ENCODE results near the gene HYKK.

Gene HYKK

DNA sequence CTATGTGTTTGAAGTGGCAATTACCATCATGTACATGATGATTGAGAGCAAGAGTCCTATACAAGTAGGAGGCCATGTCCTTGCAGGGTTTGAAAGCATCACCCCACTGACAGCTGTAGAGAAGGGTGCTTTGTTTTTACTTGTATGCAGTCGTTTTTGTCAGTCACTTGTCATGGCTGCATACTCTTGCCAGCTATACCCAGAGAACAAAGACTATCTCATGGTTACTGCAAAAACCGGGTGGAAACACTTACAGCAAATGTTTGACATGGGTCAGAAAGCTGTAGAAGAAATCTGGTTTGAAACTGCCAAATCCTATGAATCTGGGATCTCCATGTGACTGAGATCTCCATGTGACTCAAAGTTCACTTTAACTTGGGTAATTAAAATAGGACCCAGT lies 26.0 kb downstream of the HYKK start:
- no peaks in the 10 kb centered on the region for H3K9me3 ChIP-seq (ENCODE audit: insufficient read depth, low read length)
- no peak overlapping the region for H3K4me3 ChIP-seq (ENCODE audit: insufficient read depth, low read length, poor library complexity, severe bottlenecking)
- H3K27me3 ChIP-seq (ENCODE audit: low read length) = no peaks in the 10 kb centered on the region
- no peak overlapping the region for H3K27ac ChIP-seq (ENCODE audit: low read depth, low read length)
- no peaks in the 10 kb centered on the region for H4K20me1 ChIP-seq (ENCODE audit: low read depth, low read length)
- no peaks in the 10 kb centered on the region for H3K9me2 ChIP-seq (replicated peaks; ENCODE audit: insufficient read depth, low read length)
- H3K9ac ChIP-seq (ENCODE audit: low read length) = no peak overlapping the region
- no peaks in the 10 kb centered on the region for H3K36me3 ChIP-seq (ENCODE audit: low read length)
- H3K4me2 ChIP-seq (ENCODE audit: low read depth, low read length, poor library complexity, severe bottlenecking) = no peak overlapping the region
- no peak for TF ChIP-seq EZH2phosphoT487 (conservative IDR thresholded peaks at IDR 0.05; ENCODE audit: low read length)
- TF ChIP-seq, protein P1, sequence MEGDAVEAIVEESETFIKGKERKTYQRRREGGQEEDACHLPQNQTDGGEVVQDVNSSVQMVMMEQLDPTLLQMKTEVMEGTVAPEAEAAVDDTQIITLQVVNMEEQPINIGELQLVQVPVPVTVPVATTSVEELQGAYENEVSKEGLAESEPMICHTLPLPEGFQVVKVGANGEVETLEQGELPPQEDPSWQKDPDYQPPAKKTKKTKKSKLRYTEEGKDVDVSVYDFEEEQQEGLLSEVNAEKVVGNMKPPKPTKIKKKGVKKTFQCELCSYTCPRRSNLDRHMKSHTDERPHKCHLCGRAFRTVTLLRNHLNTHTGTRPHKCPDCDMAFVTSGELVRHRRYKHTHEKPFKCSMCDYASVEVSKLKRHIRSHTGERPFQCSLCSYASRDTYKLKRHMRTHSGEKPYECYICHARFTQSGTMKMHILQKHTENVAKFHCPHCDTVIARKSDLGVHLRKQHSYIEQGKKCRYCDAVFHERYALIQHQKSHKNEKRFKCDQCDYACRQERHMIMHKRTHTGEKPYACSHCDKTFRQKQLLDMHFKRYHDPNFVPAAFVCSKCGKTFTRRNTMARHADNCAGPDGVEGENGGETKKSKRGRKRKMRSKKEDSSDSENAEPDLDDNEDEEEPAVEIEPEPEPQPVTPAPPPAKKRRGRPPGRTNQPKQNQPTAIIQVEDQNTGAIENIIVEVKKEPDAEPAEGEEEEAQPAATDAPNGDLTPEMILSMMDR (IDR thresholded peaks at IDR 0.05; ENCODE audit: insufficient read depth, low read length, poor library complexity, severe bottlenecking) = no peak
- no peaks in the 10 kb centered on the region for H3K79me2 ChIP-seq (ENCODE audit: insufficient read depth, low read length)
- H3F3A ChIP-seq (ENCODE audit: insufficient read depth) = no peaks in the 10 kb centered on the region
- no peak overlapping the region for H2AFZ ChIP-seq (ENCODE audit: low read depth, low read length, severe bottlenecking)

DNA sequence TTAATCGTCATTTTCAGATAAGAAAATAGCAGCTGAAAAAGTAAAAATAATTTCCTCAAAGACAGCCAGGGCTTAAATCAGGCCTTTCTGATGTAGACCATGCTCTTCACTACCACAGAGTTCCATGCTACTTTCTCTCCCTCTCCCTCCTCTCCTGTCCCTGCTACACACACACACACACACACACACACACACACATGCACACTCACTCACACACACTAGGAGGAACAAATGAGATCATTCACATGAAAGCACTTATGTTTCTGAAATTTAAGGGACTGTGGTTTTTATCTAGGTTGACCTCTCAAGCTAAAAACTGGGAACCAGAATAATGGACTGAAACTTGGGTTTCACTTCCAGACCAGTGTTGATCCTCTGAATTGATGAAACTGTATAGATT lies 28.8 kb downstream of the HYKK start:
- Histone ChIP-seq H3K9ac (ENCODE audit: low read length) (no peak overlapping the region), H3K27me3 (ENCODE audit: low read length) (no peaks in the 10 kb centered on the region), H3K9me2 (replicated peaks; ENCODE audit: insufficient read depth, low read length) (no peaks in the 10 kb centered on the region), H3F3A (ENCODE audit: insufficient read depth) (no peaks in the 10 kb centered on the region), H3K9me3 (ENCODE audit: insufficient read depth, low read length) (no peaks in the 10 kb centered on the region), H3K4me2 (ENCODE audit: low read depth, low read length, poor library complexity, severe bottlenecking) (no peak overlapping the region), H3K79me2 (ENCODE audit: insufficient read depth, low read length) (peaks cover 9% of the 10 kb centered on the region), H3K27ac (ENCODE audit: low read depth, low read length) (no peak overlapping the region), H4K20me1 (ENCODE audit: low read depth, low read length) (no peaks in the 10 kb centered on the region), H3K4me3 (ENCODE audit: insufficient read depth, low read length, poor library complexity, severe bottlenecking) (no peak overlapping the region), H3K36me3 (ENCODE audit: low read length) (no peaks in the 10 kb centered on the region), H2AFZ (ENCODE audit: low read depth, low read length, severe bottlenecking) (no peak overlapping the region)
- no peak for TF ChIP-seq EZH2phosphoT487 (conservative IDR thresholded peaks at IDR 0.05; ENCODE audit: low read length)
- TF ChIP-seq, protein P1 (IDR thresholded peaks at IDR 0.05; ENCODE audit: insufficient read depth, low read length, poor library complexity, severe bottlenecking) = no peak

DNA sequence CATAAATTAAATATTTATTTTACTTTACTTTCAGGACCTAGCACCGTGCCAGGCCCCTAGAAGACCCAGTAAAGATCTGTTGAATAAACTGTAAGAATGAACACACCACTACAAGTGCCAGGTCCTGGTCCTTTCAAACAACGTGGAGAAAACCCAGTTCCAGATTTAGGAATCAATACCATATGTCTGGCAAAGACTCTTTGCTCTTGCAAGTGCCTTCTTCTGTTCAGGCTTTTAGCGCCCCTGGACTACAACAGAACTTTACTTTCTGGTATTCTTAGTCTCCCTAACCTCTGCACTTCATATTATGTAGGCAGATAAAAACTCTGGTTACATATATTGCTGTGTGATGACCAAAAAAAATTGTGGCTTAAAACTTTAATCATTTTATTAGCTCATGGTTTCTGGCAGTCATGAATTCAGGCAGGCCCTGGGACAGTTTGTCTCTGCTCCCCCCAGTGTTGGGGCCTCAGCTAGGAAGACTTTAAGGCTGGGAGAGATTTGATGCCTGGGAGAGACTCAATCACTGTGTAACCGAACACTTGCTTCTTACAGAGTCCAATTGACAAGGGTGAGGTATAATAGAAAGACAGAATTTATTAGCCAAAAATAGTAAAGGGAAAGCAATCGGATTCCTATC lies 30.0 kb downstream of the HYKK start:
- H3K9ac ChIP-seq (ENCODE audit: low read length) = no peak overlapping the region
- H4K20me1 ChIP-seq (ENCODE audit: low read depth, low read length) = no peaks in the 10 kb centered on the region
- no peak overlapping the region for H3K4me2 ChIP-seq (ENCODE audit: low read depth, low read length, poor library complexity, severe bottlenecking)
- H3K27me3 ChIP-seq (ENCODE audit: low read length) = no peaks in the 10 kb centered on the region
- no peaks in the 10 kb centered on the region for H3F3A ChIP-seq (ENCODE audit: insufficient read depth)
- H3K9me3 ChIP-seq (ENCODE audit: insufficient read depth, low read length) = no peaks in the 10 kb centered on the region
- no peaks in the 10 kb centered on the region for H3K9me2 ChIP-seq (replicated peaks; ENCODE audit: insufficient read depth, low read length)
- H2AFZ ChIP-seq (ENCODE audit: low read depth, low read length, severe bottlenecking) = no peak overlapping the region
- H3K36me3 ChIP-seq (ENCODE audit: low read length) = peaks cover 8% of the 10 kb centered on the region
- H3K4me3 ChIP-seq (ENCODE audit: insufficient read depth, low read length, poor library complexity, severe bottlenecking) = no peak overlapping the region
- no peak overlapping the region for H3K27ac ChIP-seq (ENCODE audit: low read depth, low read length)
- no peak for TF ChIP-seq EZH2phosphoT487 (conservative IDR thresholded peaks at IDR 0.05; ENCODE audit: low read length)
- TF ChIP-seq, protein P1 (IDR thresholded peaks at IDR 0.05; ENCODE audit: insufficient read depth, low read length, poor library complexity, severe bottlenecking) = no peak
- H3K79me2 ChIP-seq (ENCODE audit: insufficient read depth, low read length) = peaks cover 21% of the 10 kb centered on the region

Data from SU-DHL-6 (cell line).